GM18519 (cell line): ENCODE measurements around the gene PHOX2B.

ENCODE experiments used
- ATAC-seq: cut with Tn5 transposase; IDR thresholded peaks from one replicate; pipeline ENCODE4 v1.9.1; 2021; ENCODE audit warnings: mild to moderate bottlenecking, moderate library complexity; ENCODE audit not compliant: unreplicated experiment, low FRiP score

The PHOX2B gene

DNA sequence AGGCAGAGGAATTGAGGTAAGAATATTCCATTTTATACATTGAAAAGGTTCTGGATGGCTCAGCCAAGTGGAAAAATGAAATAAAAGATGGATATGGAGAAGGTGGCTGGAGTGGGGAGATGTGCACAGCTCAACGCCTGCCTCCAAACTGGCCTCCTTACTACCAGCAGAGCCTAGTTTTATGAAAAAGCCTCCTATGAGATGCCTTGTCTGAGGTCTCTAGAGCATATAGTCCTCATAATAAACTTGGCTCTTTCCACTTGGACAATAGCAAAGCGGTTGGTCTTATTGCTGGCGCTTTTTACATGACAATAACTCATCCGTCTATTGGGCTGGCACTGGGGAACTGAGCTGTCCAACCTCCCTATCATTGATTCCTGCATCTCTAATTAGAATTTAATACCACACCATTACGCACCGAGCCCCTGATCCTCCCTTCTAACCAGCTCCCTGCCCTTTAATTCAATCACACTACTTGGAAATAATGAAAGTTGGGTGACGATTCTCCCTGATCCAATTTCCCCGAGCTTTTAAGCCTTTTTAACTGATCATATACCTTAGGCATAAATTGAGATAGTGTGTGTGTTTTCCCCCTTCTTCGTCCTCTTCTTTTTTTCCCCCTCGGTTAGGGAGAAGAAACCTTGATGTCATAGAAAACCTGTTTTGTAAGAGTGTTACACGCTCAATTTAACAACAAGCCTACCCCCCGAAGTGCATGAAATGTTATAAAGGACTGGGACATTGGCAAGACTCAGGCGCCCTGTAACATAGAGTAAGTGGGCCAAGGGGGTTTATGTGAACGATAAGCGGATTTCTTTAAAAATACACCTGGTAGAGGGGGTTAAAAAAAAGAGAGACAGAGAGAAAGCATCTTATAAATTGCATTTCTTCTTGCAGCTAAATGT, at the start of gene PHOX2B:
Gene PHOX2B, minus strand, starts transcription at position 155 of the 905 bp plus-strand sequence. Its CDS starts 115 bp downstream, at position 40.
- no peak for ATAC-seq

DNA sequence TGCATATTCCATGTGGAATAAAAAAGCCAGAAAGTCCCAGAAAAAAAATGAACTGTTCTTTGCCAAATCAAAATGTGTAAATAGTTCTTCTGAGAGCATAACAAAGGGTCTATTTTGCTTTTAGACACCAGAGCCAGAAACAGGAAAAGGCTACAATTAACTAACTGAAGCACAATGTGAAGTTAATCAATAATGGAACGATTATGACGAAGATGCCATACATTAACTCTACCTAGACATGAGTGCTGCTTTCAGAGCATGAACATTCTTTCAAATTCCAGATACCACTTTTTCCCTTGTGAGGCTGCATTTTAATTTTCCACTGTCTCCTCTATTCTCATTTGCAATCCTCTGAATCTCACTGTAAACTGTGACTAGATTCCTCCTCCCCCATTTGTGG, 48.7 kb upstream of the PHOX2B start:
- ATAC-seq = no peak

DNA sequence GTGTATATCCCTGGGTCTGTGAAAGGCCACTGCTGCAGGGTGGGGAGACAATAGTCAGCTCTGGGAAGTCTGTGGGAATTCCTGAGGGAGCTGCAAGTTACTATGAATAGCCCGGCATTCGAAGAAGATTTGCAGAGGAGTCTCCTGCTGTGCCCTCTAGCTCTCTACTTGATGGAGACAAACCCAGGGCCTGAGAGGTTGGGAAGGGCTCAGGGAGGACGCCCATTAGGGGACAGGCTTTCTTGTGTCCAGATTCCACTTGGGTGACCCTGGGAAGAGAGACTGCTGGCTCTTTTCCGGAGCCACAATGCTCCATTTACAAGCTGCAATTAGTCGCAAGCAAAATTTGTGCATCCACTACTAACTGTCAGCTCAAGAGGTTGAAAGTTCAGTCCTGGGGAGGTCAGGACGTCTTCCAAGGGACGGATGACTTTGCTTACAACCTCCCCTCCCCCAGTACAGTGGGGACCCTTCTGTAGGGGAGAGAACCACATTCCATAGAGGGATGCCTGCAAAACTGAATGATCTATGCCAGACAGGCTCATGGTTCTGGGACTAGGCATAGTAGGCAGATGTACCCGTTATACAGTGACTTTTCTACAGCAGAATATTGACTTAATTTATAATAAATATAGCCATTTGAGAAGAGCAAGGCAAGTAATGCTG, 48.2 kb upstream of the PHOX2B start:
- ATAC-seq = no peak

DNA sequence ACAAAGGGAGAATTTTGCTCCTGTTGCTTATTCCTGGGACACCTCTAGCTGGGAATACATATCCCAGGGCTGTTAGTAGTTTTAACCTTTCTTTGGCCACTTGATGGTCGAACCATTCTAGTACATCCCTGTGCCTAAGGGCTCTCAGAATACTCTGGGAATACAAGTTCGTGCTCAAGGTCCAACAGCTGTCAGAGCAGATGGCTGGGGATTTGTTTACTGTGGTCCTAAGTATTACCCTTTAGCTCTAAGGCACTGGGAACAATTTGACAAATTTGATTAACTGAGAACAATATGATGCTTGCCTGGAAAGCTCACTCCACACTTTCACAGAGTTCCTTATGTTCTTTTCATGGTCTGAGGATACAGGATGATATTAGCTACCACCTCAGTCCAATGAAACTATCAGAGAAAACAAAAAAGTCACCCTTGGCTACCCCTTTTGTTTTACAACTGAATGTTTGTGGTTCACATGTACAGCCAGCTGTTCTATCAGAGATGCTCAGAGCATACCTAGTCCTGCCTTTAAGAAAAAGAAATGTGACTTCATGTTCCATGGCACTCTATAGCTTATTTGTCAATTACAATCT, 47.4 kb upstream of the PHOX2B start:
- no peak for ATAC-seq

DNA sequence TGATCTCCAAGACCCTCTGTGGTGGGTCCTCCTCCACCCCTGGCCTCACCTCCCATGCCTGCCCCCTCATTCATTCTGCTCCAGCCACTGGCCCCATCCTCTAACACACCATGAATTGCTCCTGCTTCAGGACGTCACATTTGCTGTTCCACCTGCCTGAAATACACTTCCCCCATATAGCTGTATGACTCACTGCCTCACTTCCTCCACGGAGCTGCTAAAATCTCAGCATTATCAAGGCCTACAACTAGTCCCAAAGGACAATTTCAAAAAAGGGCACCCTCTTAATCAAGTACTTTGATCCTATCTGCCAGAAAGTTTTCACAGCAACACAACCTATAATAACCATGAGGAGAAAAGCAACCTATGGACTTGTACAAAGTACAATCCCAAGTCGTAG, 43.6 kb upstream of the PHOX2B start:
- no peak for ATAC-seq

DNA sequence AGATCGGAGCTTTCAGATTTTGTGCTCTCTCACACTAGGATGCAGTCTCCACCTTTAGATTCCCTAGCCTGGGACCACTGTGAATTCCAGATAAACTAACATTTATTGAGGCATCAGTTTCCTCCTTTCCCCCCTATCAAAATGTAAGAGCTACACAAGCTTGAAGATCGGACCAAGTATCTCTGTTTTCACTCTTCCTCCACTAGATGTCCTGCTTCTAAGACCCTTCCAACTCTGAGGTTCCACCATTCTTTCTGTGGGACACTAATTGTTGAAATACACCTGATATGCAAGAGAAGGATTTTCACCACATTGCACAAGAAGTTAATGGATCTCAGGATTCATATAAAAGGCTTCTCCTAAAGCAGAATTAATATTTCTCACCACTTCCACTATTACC, 43.0 kb upstream of the PHOX2B start:
- ATAC-seq = no peak

DNA sequence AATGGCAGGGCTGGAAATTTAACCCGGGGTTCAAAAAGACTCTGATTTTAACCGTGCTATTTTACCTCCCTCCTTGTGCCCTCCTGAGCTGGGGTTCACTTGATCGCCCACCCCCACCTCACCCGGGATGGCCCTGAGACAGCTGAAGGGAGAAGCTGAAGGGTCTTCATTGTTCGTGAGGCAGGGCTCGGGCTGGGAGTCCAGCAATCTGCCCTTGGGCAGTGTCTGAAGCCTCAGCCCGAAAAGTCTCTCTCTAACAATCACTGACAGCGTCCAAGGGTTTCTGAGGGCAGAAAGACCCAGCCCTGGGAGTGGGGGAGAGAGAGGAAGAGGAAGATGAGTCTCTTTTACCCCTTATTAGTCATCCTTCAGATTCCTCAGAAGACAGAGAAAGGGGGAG, 39.4 kb upstream of the PHOX2B start:
- ATAC-seq = no peak

DNA sequence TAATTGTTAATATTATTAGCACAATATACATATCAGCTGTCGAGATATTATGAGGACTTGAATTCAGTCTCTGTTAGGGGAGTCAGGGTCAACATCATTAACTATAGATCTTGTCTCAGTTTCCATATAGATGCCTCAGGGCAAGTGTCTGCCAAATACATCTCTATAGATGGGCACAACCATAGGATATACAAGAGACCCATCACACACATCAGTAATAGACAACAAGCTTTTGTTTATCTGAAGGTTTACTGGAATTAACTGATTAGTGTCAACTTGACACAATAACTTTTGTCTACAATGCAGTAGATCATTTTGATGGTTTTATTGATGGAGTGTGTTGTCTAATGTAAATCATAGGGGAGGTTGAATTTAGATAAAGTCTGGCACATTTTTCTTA, 37.1 kb upstream of the PHOX2B start:
- ATAC-seq = no peak

DNA sequence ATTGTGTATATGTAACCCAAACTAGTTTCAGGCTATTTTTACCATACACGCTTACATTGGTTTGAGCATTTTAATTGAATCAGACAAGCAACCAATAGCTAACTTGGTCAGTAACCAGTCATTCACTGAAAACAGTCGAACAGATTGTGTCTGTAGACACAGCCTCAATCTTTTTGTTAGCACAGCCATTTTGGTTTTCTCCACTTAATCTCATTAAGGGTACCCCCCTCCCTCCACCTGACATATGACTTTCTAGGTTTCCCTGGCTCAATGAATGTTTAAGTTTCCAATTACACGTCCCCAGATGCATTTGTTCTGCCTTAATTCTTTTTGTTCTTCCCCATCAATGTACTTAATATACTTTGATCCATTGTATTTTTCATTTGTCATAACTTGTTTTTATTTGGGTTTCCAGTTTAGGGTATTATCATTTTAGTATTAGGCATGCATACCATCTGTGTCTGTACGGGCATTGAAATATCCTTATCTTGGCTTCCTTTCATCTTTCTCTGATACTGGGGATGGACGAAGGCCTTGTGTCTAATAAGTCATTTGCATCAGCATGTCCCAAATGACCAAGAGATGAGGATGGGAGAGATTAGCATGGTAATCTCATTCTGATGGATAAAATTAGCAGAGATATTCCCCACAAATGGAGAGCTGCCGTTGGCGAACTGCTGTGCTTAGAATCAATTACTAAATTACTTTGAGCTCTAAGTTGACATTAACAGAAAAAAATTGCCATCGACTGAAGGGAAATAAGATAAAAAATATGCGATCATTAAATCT, 35.9 kb upstream of the PHOX2B start:
- ATAC-seq = no peak

DNA sequence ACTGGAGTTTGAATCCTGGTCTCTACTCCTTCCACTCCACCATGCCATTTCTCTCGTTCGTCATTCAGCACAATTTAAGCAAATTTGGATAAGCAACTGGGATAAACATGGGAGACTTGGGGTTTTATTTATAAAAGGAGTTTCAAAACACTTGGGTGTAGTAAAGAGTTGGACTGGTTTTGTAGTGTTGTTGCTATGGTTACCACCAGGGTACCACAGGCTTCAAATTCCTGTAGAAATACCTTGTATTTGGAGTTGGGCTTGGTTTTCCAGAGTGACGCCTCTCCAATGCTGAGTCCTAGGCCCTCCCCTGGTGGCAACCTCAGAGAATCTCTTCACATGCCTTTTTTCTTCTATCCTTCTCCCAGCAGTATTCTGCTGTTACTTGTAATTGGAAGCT, 27.9 kb upstream of the PHOX2B start:
- no peak for ATAC-seq

DNA sequence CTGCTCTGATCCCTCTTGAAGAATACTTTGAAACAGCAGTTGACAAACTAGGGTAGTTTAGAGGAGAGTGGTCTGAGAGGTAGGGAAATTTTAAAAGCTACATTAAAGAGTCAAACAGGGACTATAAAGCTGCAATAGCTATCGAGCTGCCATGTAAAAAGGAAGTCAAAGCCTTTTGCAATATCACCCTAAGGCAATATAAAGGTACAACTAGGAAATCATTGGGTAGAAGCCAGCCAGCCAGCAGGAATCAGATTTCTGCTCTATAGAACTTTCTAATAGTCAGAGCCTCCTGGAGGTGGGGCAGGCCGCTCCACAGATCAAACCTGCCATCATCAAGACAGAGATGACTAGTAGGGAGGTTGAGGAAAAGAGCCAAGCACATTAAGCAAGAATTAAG, 15.2 kb upstream of the PHOX2B start:
- ATAC-seq = no peak

DNA sequence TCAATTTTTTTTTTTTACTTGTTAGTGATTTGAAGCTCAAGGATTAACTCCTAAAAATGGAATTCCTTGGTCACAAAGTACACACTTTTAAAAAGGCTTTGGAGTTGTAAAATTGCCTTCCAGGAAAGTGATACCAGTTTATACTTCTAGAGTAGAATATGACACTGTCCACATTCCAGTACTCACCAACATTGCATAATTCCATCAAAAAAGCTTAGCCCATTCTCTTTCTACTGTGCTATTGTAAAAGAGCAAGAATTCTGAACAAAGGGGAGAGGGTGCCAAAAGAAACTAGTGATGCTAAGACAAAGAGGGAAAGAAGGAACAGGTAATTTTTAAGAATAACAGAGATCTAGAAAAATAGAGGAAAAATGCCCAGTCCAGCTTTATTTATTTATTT, 10.4 kb upstream of the PHOX2B start:
- ATAC-seq = no peak

DNA sequence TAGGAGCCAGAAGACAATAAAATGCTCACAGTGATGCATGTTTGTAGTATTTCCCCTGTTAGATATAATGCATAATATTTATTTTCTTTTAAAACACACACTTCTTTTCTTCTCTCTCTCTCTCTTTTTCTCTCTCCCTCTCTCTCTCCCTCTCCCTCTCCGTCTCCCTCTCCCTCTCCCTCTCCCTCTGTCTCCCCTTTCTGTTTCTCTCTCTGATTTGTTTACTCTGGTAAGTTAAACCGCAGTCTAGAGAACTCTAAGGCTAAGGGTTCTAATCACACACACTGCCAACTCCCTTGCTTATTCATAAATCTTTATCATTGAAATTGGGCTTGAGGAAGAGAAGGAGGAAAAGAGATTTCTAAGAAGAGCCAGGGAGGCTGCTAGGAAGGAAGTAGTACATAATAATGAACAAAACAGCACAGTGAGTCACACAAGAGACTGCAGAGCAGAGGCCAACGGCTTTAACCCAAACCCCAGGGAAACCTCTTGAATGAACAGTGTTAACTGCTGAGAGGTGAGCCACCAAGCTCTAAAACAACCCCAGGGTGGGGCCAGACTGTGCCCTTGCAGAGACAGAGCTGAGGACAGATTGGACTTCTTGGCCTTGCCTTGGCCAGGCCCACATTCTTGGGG, 9.1 kb upstream of the PHOX2B start:
- ATAC-seq = no peak

DNA sequence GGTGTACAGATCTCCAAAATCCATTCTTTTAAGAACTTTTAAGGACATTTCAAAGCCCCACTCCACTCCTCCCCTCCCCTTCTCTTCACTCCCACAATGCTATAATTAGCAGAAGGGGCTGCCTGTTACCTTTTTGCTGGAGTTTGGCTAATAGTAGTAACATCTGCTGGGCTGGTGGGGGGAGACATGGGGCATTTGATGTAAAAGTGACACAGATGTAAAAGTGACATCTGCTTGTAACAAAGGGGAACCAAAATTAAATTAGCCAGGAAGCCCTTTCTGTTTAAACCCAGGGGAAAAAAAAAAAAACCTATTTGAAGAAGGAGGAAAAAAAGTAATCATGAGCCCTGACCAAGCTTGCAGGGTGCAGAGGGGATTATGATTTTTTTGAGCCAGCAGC, 5.4 kb upstream of the PHOX2B start:
- ATAC-seq = no peak

DNA sequence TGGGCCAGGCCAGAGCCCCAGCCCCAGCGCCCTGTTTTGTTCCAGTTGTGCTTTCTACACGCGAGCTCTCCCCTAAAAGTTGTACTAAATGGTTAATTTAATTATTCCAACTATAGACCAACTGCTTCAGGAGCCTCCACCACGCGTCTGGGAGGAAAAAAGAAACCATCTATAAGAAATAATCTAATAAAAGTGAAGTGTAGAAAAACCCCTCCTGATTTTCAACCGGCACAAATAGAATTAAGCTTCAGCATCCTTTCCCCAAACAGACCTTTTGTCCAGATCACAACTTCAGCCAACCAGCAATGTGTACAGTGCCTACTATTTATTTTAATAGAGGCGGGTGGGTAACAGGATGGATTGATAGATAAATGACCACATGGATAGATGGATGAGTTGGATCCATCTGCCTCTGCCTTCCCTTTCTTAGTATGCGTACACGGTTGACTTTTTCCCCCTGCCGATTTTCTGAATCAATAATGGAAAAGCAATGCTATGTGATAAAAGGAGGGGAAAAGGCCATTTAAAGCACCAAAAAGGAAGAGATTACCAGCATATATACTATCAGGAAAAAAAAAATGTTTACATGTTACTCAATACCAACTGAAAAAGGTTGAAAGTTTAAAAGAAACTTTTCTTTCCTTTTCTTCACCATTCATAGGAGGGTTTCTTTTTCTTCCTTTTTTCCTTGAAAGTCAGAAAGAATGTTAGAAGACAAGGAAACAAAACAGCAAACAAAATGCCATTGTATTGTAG, 3.7 kb upstream of the PHOX2B start:
- ATAC-seq = no peak

DNA sequence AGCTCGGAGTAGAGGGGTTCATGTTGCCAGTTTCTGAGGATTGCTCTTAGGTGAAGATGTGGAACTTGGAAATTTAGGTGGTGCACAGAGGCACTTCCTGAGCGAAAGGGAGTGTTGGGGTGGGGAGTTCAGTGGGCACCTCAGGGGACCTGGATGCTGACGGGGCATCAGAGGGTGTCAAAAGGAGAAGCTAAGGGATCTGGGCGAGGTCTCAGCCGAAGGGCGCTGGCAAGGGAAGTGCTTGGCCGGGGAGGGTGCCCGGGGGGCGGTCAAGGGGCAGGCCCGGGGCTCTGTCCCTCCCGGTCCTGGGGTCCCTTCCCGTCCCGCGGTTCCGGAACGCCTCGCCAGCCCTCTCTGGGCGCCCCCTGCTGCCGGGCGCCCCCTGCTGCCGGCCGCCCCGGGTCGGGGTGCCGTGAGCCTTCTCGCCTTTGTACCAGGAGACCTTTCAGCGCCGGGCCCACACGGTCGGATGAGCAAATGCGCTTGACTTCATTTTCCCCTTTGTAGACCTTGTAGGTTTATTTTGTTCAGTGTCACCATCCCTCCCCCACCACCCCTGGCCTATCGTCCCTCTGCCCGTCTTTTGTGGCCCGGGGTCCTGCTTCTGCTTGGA, 3.0 kb upstream of the PHOX2B start:
- no peak for ATAC-seq

DNA sequence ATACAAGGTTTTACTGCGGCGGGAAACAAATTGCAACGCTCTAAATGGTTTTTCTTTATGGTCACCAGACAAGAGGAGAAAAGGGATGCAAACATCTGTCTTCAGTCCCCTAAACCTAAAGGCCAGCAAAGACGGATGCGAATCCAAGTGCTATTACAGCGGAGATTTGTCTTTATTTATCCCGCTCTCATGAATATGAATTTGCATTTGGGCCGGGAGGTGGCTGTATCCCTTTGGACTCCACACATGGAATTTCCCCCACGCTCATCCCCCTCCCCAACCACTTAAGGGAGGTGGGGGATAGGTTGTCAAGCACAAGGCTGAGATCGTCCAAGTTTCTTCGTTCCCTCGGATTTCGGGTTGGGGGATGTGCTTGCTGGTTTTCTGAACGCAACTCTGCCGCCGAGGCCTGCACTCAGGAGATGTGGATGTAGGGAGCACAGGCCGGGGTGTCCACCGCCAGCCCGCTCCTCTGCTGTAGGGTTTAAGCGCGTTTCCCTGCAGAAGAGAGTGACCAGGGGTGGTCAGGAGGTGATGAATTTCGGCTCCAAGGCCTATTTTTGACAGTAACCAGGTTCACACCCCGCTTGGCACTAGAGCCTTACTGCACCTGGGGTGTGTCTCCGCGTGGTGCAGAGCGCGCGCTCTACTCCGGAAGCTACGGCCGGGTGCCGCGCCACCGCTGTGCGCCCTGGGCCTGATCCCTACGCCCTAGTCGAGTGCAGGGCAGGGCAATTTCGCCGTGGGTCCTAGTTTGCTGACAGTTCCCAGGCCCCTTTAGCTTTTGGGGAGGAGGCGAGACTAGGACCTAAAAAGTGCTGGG, 2.3 kb upstream of the PHOX2B start:
- ATAC-seq = no peak

DNA sequence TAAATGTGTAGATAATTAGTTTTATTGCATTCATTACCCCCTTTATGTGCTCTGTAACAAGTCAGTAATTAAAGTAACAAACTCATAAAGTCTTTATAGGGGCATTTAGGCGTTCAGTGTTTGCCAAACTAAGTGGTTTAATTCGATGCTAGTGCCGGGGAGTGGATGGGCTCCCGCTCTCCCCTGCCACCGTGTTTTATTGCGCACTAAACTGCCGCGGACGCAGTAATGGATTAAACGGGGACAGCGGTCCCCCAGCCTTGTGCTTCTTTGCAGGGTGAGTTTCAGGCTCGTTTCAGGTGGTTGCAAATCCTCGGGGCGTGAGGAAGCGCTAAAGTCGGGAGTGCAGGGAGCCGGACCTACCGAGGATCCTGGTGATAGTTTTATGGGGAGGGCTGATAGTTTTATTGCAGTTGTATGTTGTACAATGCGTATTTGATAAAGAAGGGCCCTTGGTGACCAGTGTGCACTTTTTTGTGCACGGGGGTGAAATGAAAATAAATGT, 1.6 kb upstream of the PHOX2B start:
- no peak for ATAC-seq
